H1 (cell line): ENCODE results near the gene PSMD13. TPM values are rescaled to one million over a fixed set of nuclear protein-coding genes. Genes with fewer than 3 reads are reported as not detected.

Experiments used
- CTCF ChIA-PET: fragments of 300-600 bp; sonication (Branson Sonifier 250); formaldehyde crosslinking; loops from one replicate; lab custom pipeline; 2021; ENCODE audit not compliant: partially characterized antibody; lab: Charles Lee
- POLR2A ChIA-PET: fragments of 300-600 bp; sonication (Branson Sonifier 250); formaldehyde crosslinking; loops from one replicate; lab custom pipeline; 2021; ENCODE audit warnings: inconsistent platforms; ENCODE audit not compliant: partially characterized antibody; lab: Charles Lee
- DNase-seq, 2 experiments: peaks; one replicate each; pipeline versions ENCODE4 v3.0.0 to v3.0.0-alpha.2; 2010 to 2022; ENCODE audit warnings: low spot score in 2 of 2, low read depth in 1 of 2, mixed read lengths in 1 of 2
- FAIRE-seq: peaks from 2 replicates; lab custom pipeline; 2011; peaks lifted over from hg19 to GRCh38; lab: Jason Lieb, UNC
- H2AFZ ChIP-seq: 2 replicates; pipeline ENCODE4 v1.8.1; 2012; ENCODE audit warnings: low read length, inconsistent platforms
- H2AK5ac ChIP-seq: 2 replicates; pipeline ENCODE4 v1.6.1; 2013; ENCODE audit warnings: low read depth, low read length
- H2BK120ac ChIP-seq: replicated peaks from 2 replicates; pipeline ENCODE3; 2013; ENCODE audit warnings: low read depth, low read length, inconsistent platforms
- H2BK12ac ChIP-seq: 2 replicates; pipeline ENCODE4 v1.6.1; 2013; ENCODE audit warnings: low read depth, low read length
- H2BK15ac ChIP-seq: 2 replicates; pipeline ENCODE4 v1.6.1; 2013; ENCODE audit warnings: low read length
- H2BK20ac ChIP-seq: 2 replicates; pipeline ENCODE4 v1.6.1; 2013; ENCODE audit warnings: low read length
- H2BK5ac ChIP-seq: 2 replicates; pipeline ENCODE4 v1.6.1; 2013; ENCODE audit warnings: low read depth, low read length
- H3K14ac ChIP-seq: 2 replicates; pipeline ENCODE4 v1.6.1; 2013; ENCODE audit warnings: inconsistent platforms; ENCODE audit not compliant: insufficient read length
- H3K18ac ChIP-seq: 2 replicates; pipeline ENCODE4 v1.6.1; 2013; ENCODE audit warnings: low read length; ENCODE audit errors: extremely low read depth
- H3K23ac ChIP-seq: 2 replicates; pipeline ENCODE4 v1.6.1; 2013; ENCODE audit warnings: inconsistent platforms; ENCODE audit not compliant: insufficient read length
- H3K23me2 ChIP-seq: 2 replicates; pipeline ENCODE4 v1.6.1; 2013; ENCODE audit warnings: low read depth, low read length
- H3K27ac ChIP-seq: 2 replicates; pipeline ENCODE4 v1.6.1; 2011; ENCODE audit warnings: low read depth, low read length, inconsistent platforms
- H3K27me3 ChIP-seq, 4 experiments: replicated peaks in 1 of 4; 1 replicate in 1 of 4; 2 replicates in 3 of 4; pipeline versions ENCODE4 v1.6.1 to v1.8.1; 2011 to 2013; ENCODE audit warnings: low read length in 3 of 4, mild to moderate bottlenecking in 3 of 4, inconsistent platforms in 2 of 4, mixed read lengths in 2 of 4, moderate library complexity in 1 of 4; ENCODE audit not compliant: control insufficient read depth in 3 of 4, insufficient read depth in 3 of 4; ENCODE audit errors: extremely low read depth in 1 of 4
- H3K36me3 ChIP-seq, 4 experiments: 2 replicates each; pipeline versions ENCODE4 v1.6.1 to v1.8.1; 2011 to 2013; ENCODE audit warnings: mild to moderate bottlenecking in 4 of 4, low read length in 3 of 4, moderate library complexity in 2 of 4, control low read depth in 1 of 4, inconsistent platforms in 1 of 4; ENCODE audit not compliant: insufficient read depth in 4 of 4, control insufficient read depth in 2 of 4
- H3K4ac ChIP-seq: replicated peaks from 2 replicates; pipeline ENCODE3; 2013; ENCODE audit warnings: low read length, low read depth, mixed read lengths, inconsistent platforms; ENCODE audit not compliant: insufficient read length
- H3K4me1 ChIP-seq, 4 experiments: replicated peaks in 1 of 4; 1 replicate in 1 of 4; 2 replicates in 3 of 4; pipeline versions ENCODE4 v1.6.1 to v1.8.1; 2011 to 2013; ENCODE audit warnings: low read length in 3 of 4, inconsistent platforms in 2 of 4, mixed read lengths in 1 of 4; ENCODE audit not compliant: insufficient read depth in 4 of 4, control insufficient read depth in 3 of 4
- H3K4me2 ChIP-seq, 2 experiments: 2 replicates each; pipeline versions ENCODE4 v1.6.1 to v1.8.1; 2011 to 2013; ENCODE audit warnings: low read depth in 2 of 2, low read length in 2 of 2, control low read depth in 1 of 2, inconsistent platforms in 1 of 2, mild to moderate bottlenecking in 1 of 2; ENCODE audit not compliant: insufficient read depth in 1 of 2
- H3K4me3 ChIP-seq, 4 experiments: fragments of 200-600, 300-600 bp in 1 of 4; sonication (generic), shearing (Covaris generic), sonication (Bioruptor Twin) in 1 of 4; 2 replicates each; pipeline versions ENCODE4 v1.5.1 to v1.8.1; 2011 to 2016; ENCODE audit warnings: low read length in 4 of 4, low read depth in 3 of 4, control low read depth in 2 of 4, inconsistent platforms in 2 of 4, mild to moderate bottlenecking in 2 of 4, mixed read lengths in 1 of 4, moderate library complexity in 1 of 4; ENCODE audit not compliant: insufficient read depth in 2 of 4; ENCODE audit errors: extremely low read depth in 1 of 4
- H3K56ac ChIP-seq: replicated peaks from 2 replicates; pipeline ENCODE3; 2013; ENCODE audit warnings: low read depth, mild to moderate bottlenecking, mixed read lengths, low read length, inconsistent platforms; ENCODE audit not compliant: insufficient read length
- H3K79me1 ChIP-seq: 2 replicates; pipeline ENCODE4 v1.6.1; 2013; ENCODE audit warnings: low read depth, low read length, control low read depth
- H3K79me2 ChIP-seq, 2 experiments: 2 replicates each; pipeline versions ENCODE4 v1.6.1 to v1.8.1; 2012 to 2013; ENCODE audit warnings: low read length in 2 of 2, mild to moderate bottlenecking in 2 of 2, inconsistent platforms in 1 of 2; ENCODE audit not compliant: insufficient read depth in 2 of 2, control insufficient read depth in 1 of 2
- H3K9ac ChIP-seq, 4 experiments: replicated peaks in 1 of 4; 1 replicate in 1 of 4; 2 replicates in 3 of 4; pipeline versions ENCODE4 v1.6.1 to v1.8.1; 2011 to 2013; ENCODE audit warnings: low read depth in 3 of 4, low read length in 3 of 4, control low read depth in 2 of 4, mild to moderate bottlenecking in 2 of 4, moderate library complexity in 2 of 4, inconsistent platforms in 1 of 4; ENCODE audit errors: extremely low read depth in 1 of 4
- H3K9me3 ChIP-seq, 2 experiments: 2 replicates each; pipeline versions ENCODE4 v1.6.1 to v1.8.1; 2012 to 2013; ENCODE audit warnings: mild to moderate bottlenecking in 2 of 2, moderate library complexity in 2 of 2, control low read depth in 1 of 2, inconsistent platforms in 1 of 2, low read depth in 1 of 2, low read length in 1 of 2, mixed read lengths in 1 of 2; ENCODE audit not compliant: insufficient read depth in 2 of 2
- H4K20me1 ChIP-seq, 2 experiments: replicated peaks in 1 of 2; 2 replicates each; pipeline versions ENCODE3 to v1.8.1; 2011 to 2013; ENCODE audit warnings: inconsistent platforms in 2 of 2, low read length in 2 of 2, mild to moderate bottlenecking in 1 of 2; ENCODE audit not compliant: insufficient read depth in 2 of 2, control insufficient read depth in 1 of 2
- H4K5ac ChIP-seq: 2 replicates; pipeline ENCODE4 v1.6.1; 2013; ENCODE audit warnings: low read length, low read depth, mixed read lengths, inconsistent platforms; ENCODE audit not compliant: insufficient read length
- H4K8ac ChIP-seq: 2 replicates; pipeline ENCODE4 v1.8.0; 2013; ENCODE audit warnings: mild to moderate bottlenecking, moderate library complexity, low read length, inconsistent platforms; ENCODE audit not compliant: insufficient read depth; ENCODE audit errors: extremely low read depth
- H4K91ac ChIP-seq: replicated peaks from 2 replicates; pipeline ENCODE3; 2013; ENCODE audit warnings: low read length, mixed read lengths, inconsistent platforms; ENCODE audit not compliant: insufficient read length
- PHF8 ChIP-seq: fragments of 200-600 bp; sonication (generic); conservative IDR thresholded peaks from 2 replicates; pipeline ENCODE4 v1.7.1; 2012; ENCODE audit warnings: low read depth, mild to moderate bottlenecking, inconsistent platforms, low read length, moderate library complexity
- POLR2AphosphoS5 ChIP-seq: IDR thresholded peaks from 2 replicates; pipeline ENCODE4 v1.6.1; 2011; ENCODE audit warnings: low read depth, low read length
- TAF7 ChIP-seq: optimal IDR thresholded peaks from 2 replicates; pipeline ENCODE3; 2011; ENCODE audit warnings: low read depth, mild to moderate bottlenecking, inconsistent platforms, low read length, moderate library complexity, borderline replicate concordance
- WGBS, 2 experiments: shearing (Covaris generic) in 1 of 2; methylation state at CpG; one replicate each; pipeline versions ENCODE4 v1.1.6 to v1.1.7; 2013 to 2015; ENCODE audit warnings: low lambda C conversion rate in 2 of 2, mixed read lengths in 2 of 2, inconsistent platforms in 1 of 2, low coverage in 1 of 2, missing lambda C conversion rate in 1 of 2; ENCODE audit not compliant: insufficient replicate concordance in 2 of 2, insufficient coverage in 1 of 2, insufficient read length in 1 of 2; ENCODE audit errors: extremely low coverage in 1 of 2, missing lambda C conversion rate in 1 of 2; 5-methylcytosine and 5-hydroxymethylcytosine counted together
- polyA plus RNA-seq, 7 experiments: library from polyadenylated mRNA; depleted of rRNA in 3 of 7; stranded (reverse) in 5 of 7; unstranded in 2 of 7; fragments of >200 nt in 5 of 7; fragments of 200-250 nt in 2 of 7; gene quantifications; 1 replicate in 5 of 7; 2 replicates in 1 of 7; 4 replicates in 1 of 7; pipeline versions ENCODE4 v1.2.1 to v1.2.3, GENCODE V29; 2011 to 2013; ENCODE audit warnings: missing spikeins in 2 of 7, mixed read lengths in 2 of 7
- total RNA-seq: library from RNA; stranded (reverse); fragmentation: NEBNext Ultra II Directional; extraction: Animal tissue kit (Norgen Biotek cat#: 25700); gene quantifications from 2 replicates; pipeline ENCODE4 v1.2.1, GENCODE V29; 2021

PSMD13 gene
- total and polyA plus RNA-seq, 2 of the 8 experiments (the other 6 are each of a cell fraction or from before 2014, with no cell fraction given) = 121 to 141 TPM

DNA sequence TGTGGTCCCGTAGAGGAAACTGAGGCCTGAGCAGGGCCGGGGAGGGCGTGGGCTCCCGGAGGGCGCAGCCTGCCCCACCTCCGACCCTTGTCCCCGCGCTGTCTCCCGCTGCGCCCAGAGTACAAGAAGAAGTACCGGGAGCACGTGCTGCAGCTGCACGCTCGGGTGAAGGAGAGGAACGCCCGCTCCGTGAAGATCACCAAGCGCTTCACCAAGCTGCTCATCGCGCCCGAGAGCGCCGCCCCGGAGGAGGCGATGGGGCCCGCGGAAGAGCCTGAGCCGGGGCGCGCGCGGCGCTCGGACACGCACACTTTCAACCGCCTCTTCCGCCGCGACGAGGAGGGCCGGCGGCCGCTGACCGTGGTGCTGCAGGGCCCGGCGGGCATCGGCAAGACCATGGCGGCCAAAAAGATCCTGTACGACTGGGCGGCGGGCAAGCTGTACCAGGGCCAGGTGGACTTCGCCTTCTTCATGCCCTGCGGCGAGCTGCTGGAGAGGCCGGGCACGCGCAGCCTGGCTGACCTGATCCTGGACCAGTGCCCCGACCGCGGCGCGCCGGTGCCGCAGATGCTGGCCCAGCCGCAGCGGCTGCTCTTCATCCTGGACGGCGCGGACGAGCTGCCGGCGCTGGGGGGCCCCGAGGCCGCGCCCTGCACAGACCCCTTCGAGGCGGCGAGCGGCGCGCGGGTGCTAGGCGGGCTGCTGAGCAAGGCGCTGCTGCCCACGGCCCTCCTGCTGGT lies 43.4 kb downstream of the PSMD13 start:
- Histone ChIP-seq H3K18ac (no peak overlapping the region), H3K79me2 (no peaks in the 10 kb centered on the region), H3K14ac (no peak overlapping the region), H3K27ac (no peak overlapping the region), H3K27me3 (peaks cover 0 to 3% (median 1%) of the 10 kb centered on the region in 4 experiments; a peak in 2 of 7 replicates), H2BK15ac (no peak overlapping the region), H3K4me3 (no peak overlapping the region), H3K9ac (no peak overlapping the region), H3K4me2 (peak overlapping the region in 1 of 2 experiments; percentile 19; a peak in 1 of 4 replicates), H2BK20ac (no peak overlapping the region), H3K4me1 (peaks cover 0 to 5% (median under 1%) of the 10 kb centered on the region in 4 experiments; a peak in 5 of 7 replicates), H2BK5ac (no peak overlapping the region), H2BK120ac (no peak overlapping the region), H2AFZ (no peak overlapping the region), H2AK5ac (no peak overlapping the region), H3K79me1 (no peaks in the 10 kb centered on the region), H4K20me1 (no peaks in the 10 kb centered on the region), H3K23me2 (no peaks in the 10 kb centered on the region), H3K36me3 (no peaks in the 10 kb centered on the region), H3K23ac (no peak overlapping the region), H2BK12ac (no peak overlapping the region), H4K5ac (no peak overlapping the region), H3K56ac (no peak overlapping the region), H4K91ac (no peak overlapping the region), H4K8ac (no peak overlapping the region; the same call in 1 of the 2 replicates), H3K9me3 (no peaks in the 10 kb centered on the region), H3K4ac (no peak overlapping the region)
- 97% methylated on average over 74 of the region's 85 CpGs; no CpG with 5 or more reads in 1 of the 2 experiments for WGBS, 2 experiments
- no peak for TF ChIP-seq TAF7
- TF ChIP-seq POLR2AphosphoS5 = no peak
- no peak for TF ChIP-seq PHF8
- no peak for FAIRE-seq
- peak in 1 of 2 experiments; percentile 49 for DNase-seq
- ChIA-PET POLR2A (interaction anchor here (0.7 to 3.0 kb wide), 9 partner anchors 9 to 137 kb away, joined by 3 to 11 read pairs (median 4); partner anchors contain the start of gene PGGHG), CTCF (interaction anchor here (0.6 to 8.6 kb wide), 4 partner anchors 8 to 29 kb away, joined by 3 to 88 read pairs (median 8); no protein-coding TSS in a partner anchor)
